GM12878 (cell line): ENCODE results near the gene STK10. TPM values are rescaled to one million over a fixed set of nuclear protein-coding genes. Genes with fewer than 3 reads are reported as not detected.
A peak's percentile ranks its signal among the peaks of the same experiment; 100 is the strongest.

Experiments
- ATAC-seq: fragments of 200-7000 bp; cut with Tn5 transposase; 3 replicates; pipeline ENCODE4 v1.9.1; 2020; ENCODE audit warnings: mild to moderate bottlenecking, moderate library complexity
- BruUV-seq: library from RNA; stranded (reverse); fragments of 400-500 nt; replicated peaks from 2 replicates; lab custom pipeline; 2021; lab: Mats Ljungman, UMichigan
- CTCF ChIA-PET: fragments of 300-600 bp; sonication (Branson Sonifier 250); formaldehyde crosslinking; extraction: SDS; loops from one replicate; lab custom pipeline; 2021; ENCODE audit warnings: inconsistent platforms; lab: Yijun Ruan, JAX
- POLR2A ChIA-PET: fragments of 350-600 bp; formaldehyde crosslinking; extraction: SDS; loops from one replicate; lab custom pipeline; 2021; ENCODE audit warnings: inconsistent platforms; lab: Charles Lee
- RAD21 ChIA-PET: fragments of 300-600 bp; sonication (Branson Sonifier 250); formaldehyde crosslinking; loops from one replicate; lab custom pipeline; 2023; ENCODE audit warnings: antibody characterized with exemption; ENCODE audit not compliant: unreplicated experiment; lab: Charles Lee
- SMC1A ChIA-PET: fragments of 300-600 bp; sonication (Branson Sonifier 250); formaldehyde crosslinking; loops from one replicate; lab custom pipeline; 2023; ENCODE audit not compliant: unreplicated experiment, uncharacterized antibody; lab: Charles Lee
- DNase-seq: peaks from one replicate; pipeline ENCODE4 v3.0.0-alpha.2; 2011; ENCODE audit warnings: low read depth, low spot score
- FAIRE-seq: peaks from 3 replicates; lab custom pipeline; 2011; peaks lifted over from hg19 to GRCh38; lab: Jason Lieb, UNC
- H2AFZ ChIP-seq: 2 replicates; pipeline ENCODE4 v1.6.0; 2011; ENCODE audit warnings: low read depth, low read length, control low read depth; ENCODE audit not compliant: control insufficient read depth
- H3K27ac ChIP-seq: 2 replicates; pipeline ENCODE4 v1.5.1; 2011; ENCODE audit warnings: control low read depth; ENCODE audit not compliant: control insufficient read depth, insufficient read depth
- H3K27me3 ChIP-seq, 2 experiments: replicated peaks in 1 of 2; 2 replicates each; pipeline versions ENCODE4 v1.6.0 to v1.6.1; 2011; ENCODE audit warnings: low read length in 1 of 2; ENCODE audit not compliant: control insufficient read depth in 2 of 2, insufficient read depth in 2 of 2
- H3K36me3 ChIP-seq, 2 experiments: 2 replicates each; pipeline ENCODE4 v1.5.1; 2011; ENCODE audit warnings: low read length in 1 of 2; ENCODE audit not compliant: control insufficient read depth in 2 of 2, insufficient read depth in 2 of 2
- H3K4me1 ChIP-seq: 2 replicates; pipeline ENCODE4 v1.6.1; 2011; ENCODE audit warnings: mild to moderate bottlenecking, low read length, moderate library complexity, mixed read lengths; ENCODE audit not compliant: control insufficient read depth, insufficient read depth
- H3K4me2 ChIP-seq: 2 replicates; pipeline ENCODE4 v1.6.0; 2011; ENCODE audit warnings: control low read depth; ENCODE audit not compliant: control insufficient read depth, insufficient read depth
- H3K4me3 ChIP-seq: fragments of 200-600 bp; sonication (generic); 2 replicates; pipeline ENCODE4 v1.5.1; 2016
- H3K79me2 ChIP-seq: 2 replicates; pipeline ENCODE4 v1.6.0; 2011; ENCODE audit warnings: low read length; ENCODE audit not compliant: control insufficient read depth, insufficient read depth
- H3K9ac ChIP-seq: 2 replicates; pipeline ENCODE4 v1.8.0; 2011; ENCODE audit warnings: low read length, control low read depth, mixed read lengths; ENCODE audit not compliant: control insufficient read depth, insufficient read depth
- H3K9me3 ChIP-seq: replicated peaks from 3 replicates; pipeline ENCODE4 v1.5.1; 2011; ENCODE audit warnings: mild to moderate bottlenecking, low read length; ENCODE audit not compliant: control insufficient read depth, insufficient read depth
- H4K20me1 ChIP-seq: 2 replicates; pipeline ENCODE4 v1.6.0; 2011; ENCODE audit not compliant: control insufficient read depth, insufficient read depth
- ATF7 ChIP-seq: fragments of 450-650 bp; IDR thresholded peaks from 2 replicates; pipeline ENCODE4 v1.6.1; 2016; ENCODE audit warnings: low read depth, mild to moderate bottlenecking
- CBX3 ChIP-seq: fragments of 200-600 bp; sonication (generic); IDR thresholded peaks from 2 replicates; pipeline ENCODE4 v1.6.1; 2016; ENCODE audit warnings: low read depth, borderline replicate concordance
- CHD1 ChIP-seq: IDR thresholded peaks from 2 replicates; pipeline ENCODE4 v1.6.1; 2012; ENCODE audit warnings: low read depth, low read length, improper control_type of control experiment
- E2F4 ChIP-seq: IDR thresholded peaks from 2 replicates; pipeline ENCODE4 v1.6.1; 2012; ENCODE audit warnings: low read depth, low read length, improper control_type of control experiment
- FOXK2 ChIP-seq: fragments of 450-650 bp; IDR thresholded peaks from 2 replicates; pipeline ENCODE4 v1.6.1; 2017; ENCODE audit warnings: mild to moderate bottlenecking, moderate library complexity
- GABPA ChIP-seq: IDR thresholded peaks from 2 replicates; pipeline ENCODE4 v1.6.1; 2014; ENCODE audit warnings: antibody characterized with exemption, low read depth, mild to moderate bottlenecking, inconsistent platforms
- IKZF1 ChIP-seq: fragments of 450-650 bp; conservative IDR thresholded peaks from 2 replicates; pipeline ENCODE4 v1.6.1; 2017; ENCODE audit warnings: antibody characterized with exemption, mild to moderate bottlenecking
- KAT2A ChIP-seq: conservative IDR thresholded peaks from 2 replicates; pipeline ENCODE4 v1.6.1; 2011; ENCODE audit warnings: low read depth, low read length; ENCODE audit not compliant: control insufficient read depth
- MLLT1 ChIP-seq: fragments of 450-650 bp; IDR thresholded peaks from 2 replicates; pipeline ENCODE4 v1.6.1; 2016; ENCODE audit warnings: mild to moderate bottlenecking
- MYB ChIP-seq: fragments of 150-350 bp; IDR thresholded peaks from 2 replicates; pipeline ENCODE4 v1.6.1; 2014; ENCODE audit warnings: mild to moderate bottlenecking, low read depth, low read length, borderline replicate concordance
- RUNX3 ChIP-seq: IDR thresholded peaks from 2 replicates; pipeline ENCODE4 v1.6.1; 2012; ENCODE audit warnings: low read length, inconsistent platforms
- STAT1 ChIP-seq: fragments of 450-650 bp; conservative IDR thresholded peaks from 2 replicates; pipeline ENCODE4 v1.6.1; 2014; ENCODE audit warnings: antibody characterized with exemption, mild to moderate bottlenecking
- WGBS: methylation state at CpG from one replicate; pipeline ENCODE4 v1.1.6; 2016; ENCODE audit warnings: low lambda C conversion rate; ENCODE audit not compliant: insufficient replicate concordance, insufficient coverage; ENCODE audit errors: missing lambda C conversion rate; 5-methylcytosine and 5-hydroxymethylcytosine counted together
- in situ Hi-C: fragments of 300-500 bp; cut with MboI; formaldehyde crosslinking; loops from 9 replicates; pipeline ENCODE4 v1.14.3; 2018; ENCODE audit warnings: mixed read lengths
- intact Hi-C: fragments of 100-400 bp; cut with micrococcal nuclease; formaldehyde crosslinking; loops from one replicate; pipeline ENCODE4 v1.14.2; 2022; ENCODE audit not compliant: unreplicated experiment
- polyA plus RNA-seq, 11 experiments: library from polyadenylated mRNA; depleted of rRNA in 4 of 11; unstranded in 6 of 11; stranded (reverse) in 5 of 11; fragments of >200 nt; fragmentation: Nextera tagmentation in 4 of 11; fragmentation: Illumina TruSeq in 1 of 11; extraction: Ambion mirVana in 4 of 11; extraction: Trizol in 1 of 11; gene quantifications; 1 replicate in 1 of 11; 2 replicates in 10 of 11; pipeline versions ENCODE4 v1.2.1 to v1.2.3, GENCODE V29; 2011 to 2016; ENCODE audit warnings: inconsistent platforms in 2 of 11, missing spikeins in 2 of 11, low read depth in 1 of 11
- total RNA-seq, 4 experiments: library from RNA; depleted of rRNA in 3 of 4; stranded (reverse); fragments of >200 nt in 3 of 4; fragmentation: Illumina TruSeq in 1 of 4; extraction: Trizol in 1 of 4; gene quantifications; 2 replicates each; pipeline versions ENCODE4 v1.2.1 to v1.2.3, GENCODE V29; 2013 to 2021
- TF ChIP-seq, protein P1 (sequence below): IDR thresholded peaks from 2 replicates; pipeline ENCODE4 v1.6.1; 2011; ENCODE audit warnings: mild to moderate bottlenecking, low read depth, low read length, moderate library complexity; ENCODE audit not compliant: insufficient replicate concordance
- TF ChIP-seq, protein P2 (sequence below): IDR thresholded peaks from 2 replicates; pipeline ENCODE4 v1.6.1; 2012; ENCODE audit warnings: improper control_type of control experiment, low read depth, low read length; ENCODE audit not compliant: insufficient replicate concordance

STK10 gene
- total and polyA plus RNA-seq, 10 of the 15 experiments (the other 5 are each of a cell fraction or from before 2014, with no cell fraction given) = 14.2 to 96.4 (median 50.6) TPM

GRCh38 chr5:172172912-172173563 lies 15.0 kb downstream of the STK10 start:
- ATAC-seq = no peak
- no peak overlapping the region for H2AFZ ChIP-seq
- H4K20me1 ChIP-seq = peaks cover 11% of the 10 kb centered on the region
- ChIA-PET RAD21 (interaction anchor here (0.5 to 9.9 kb wide), 7 partner anchors 9 to 156 kb away, joined by 3 to 158 read pairs (median 5); partner anchors contain the start of gene STK10), SMC1A (interaction anchor here (1.0 to 5.6 kb wide), 6 partner anchors 11 to 120 kb away, joined by 3 to 103 read pairs (median 5); partner anchors contain the start of gene STK10), POLR2A (interaction anchor here (0.7 to 4.7 kb wide), 8 partner anchors 12 to 274 kb away, joined by 3 to 104 read pairs (median 18); partner anchors contain the start of gene STK10), CTCF (interaction anchor here (0.8 to 6.1 kb wide), 3 partner anchors 13 to 67 kb away, joined by 3 to 74 read pairs (median 5); partner anchors contain the start of gene STK10)
- no peaks in the 10 kb centered on the region for H3K27me3 ChIP-seq
- no TSS peak for BruUV-seq
- H3K9me3 ChIP-seq = no peaks in the 10 kb centered on the region
- intact Hi-C loops (no loop called here), in situ Hi-C loops (no loop called here)
- DNase-seq = no peak
- peak overlapping the region; percentile 11; the same call in 1 of the 2 replicates for H3K27ac ChIP-seq
- no peak overlapping the region for H3K9ac ChIP-seq
- no peak overlapping the region for H3K4me2 ChIP-seq
- H3K4me3 ChIP-seq = no peak overlapping the region
- H3K79me2 ChIP-seq = peaks cover 91% of the 10 kb centered on the region
- H3K4me1 ChIP-seq = peaks cover 44% of the 10 kb centered on the region
- 69% methylated on average over 9 of the region's 12 CpGs for WGBS
- peaks cover 14 to 27% of the 10 kb centered on the region in 2 experiments; a peak in 3 of 4 replicates for H3K36me3 ChIP-seq
- FAIRE-seq = no peak
- no peak for TF ChIP-seq KAT2A
- TF ChIP-seq CBX3 = no peak
- no peak for TF ChIP-seq IKZF1
- TF ChIP-seq FOXK2 = no peak
- no peak for TF ChIP-seq E2F4
- no peak for TF ChIP-seq ATF7
- no peak for TF ChIP-seq GABPA
- no peak for TF ChIP-seq RUNX3
- no peak for TF ChIP-seq MYB
- TF ChIP-seq STAT1 = no peak
- TF ChIP-seq, protein P1, sequence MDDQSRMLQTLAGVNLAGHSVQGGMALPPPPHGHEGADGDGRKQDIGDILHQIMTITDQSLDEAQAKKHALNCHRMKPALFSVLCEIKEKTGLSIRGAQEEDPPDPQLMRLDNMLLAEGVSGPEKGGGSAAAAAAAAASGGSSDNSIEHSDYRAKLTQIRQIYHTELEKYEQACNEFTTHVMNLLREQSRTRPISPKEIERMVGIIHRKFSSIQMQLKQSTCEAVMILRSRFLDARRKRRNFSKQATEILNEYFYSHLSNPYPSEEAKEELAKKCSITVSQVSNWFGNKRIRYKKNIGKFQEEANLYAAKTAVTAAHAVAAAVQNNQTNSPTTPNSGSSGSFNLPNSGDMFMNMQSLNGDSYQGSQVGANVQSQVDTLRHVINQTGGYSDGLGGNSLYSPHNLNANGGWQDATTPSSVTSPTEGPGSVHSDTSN = no peak
- TF ChIP-seq, protein P2, sequence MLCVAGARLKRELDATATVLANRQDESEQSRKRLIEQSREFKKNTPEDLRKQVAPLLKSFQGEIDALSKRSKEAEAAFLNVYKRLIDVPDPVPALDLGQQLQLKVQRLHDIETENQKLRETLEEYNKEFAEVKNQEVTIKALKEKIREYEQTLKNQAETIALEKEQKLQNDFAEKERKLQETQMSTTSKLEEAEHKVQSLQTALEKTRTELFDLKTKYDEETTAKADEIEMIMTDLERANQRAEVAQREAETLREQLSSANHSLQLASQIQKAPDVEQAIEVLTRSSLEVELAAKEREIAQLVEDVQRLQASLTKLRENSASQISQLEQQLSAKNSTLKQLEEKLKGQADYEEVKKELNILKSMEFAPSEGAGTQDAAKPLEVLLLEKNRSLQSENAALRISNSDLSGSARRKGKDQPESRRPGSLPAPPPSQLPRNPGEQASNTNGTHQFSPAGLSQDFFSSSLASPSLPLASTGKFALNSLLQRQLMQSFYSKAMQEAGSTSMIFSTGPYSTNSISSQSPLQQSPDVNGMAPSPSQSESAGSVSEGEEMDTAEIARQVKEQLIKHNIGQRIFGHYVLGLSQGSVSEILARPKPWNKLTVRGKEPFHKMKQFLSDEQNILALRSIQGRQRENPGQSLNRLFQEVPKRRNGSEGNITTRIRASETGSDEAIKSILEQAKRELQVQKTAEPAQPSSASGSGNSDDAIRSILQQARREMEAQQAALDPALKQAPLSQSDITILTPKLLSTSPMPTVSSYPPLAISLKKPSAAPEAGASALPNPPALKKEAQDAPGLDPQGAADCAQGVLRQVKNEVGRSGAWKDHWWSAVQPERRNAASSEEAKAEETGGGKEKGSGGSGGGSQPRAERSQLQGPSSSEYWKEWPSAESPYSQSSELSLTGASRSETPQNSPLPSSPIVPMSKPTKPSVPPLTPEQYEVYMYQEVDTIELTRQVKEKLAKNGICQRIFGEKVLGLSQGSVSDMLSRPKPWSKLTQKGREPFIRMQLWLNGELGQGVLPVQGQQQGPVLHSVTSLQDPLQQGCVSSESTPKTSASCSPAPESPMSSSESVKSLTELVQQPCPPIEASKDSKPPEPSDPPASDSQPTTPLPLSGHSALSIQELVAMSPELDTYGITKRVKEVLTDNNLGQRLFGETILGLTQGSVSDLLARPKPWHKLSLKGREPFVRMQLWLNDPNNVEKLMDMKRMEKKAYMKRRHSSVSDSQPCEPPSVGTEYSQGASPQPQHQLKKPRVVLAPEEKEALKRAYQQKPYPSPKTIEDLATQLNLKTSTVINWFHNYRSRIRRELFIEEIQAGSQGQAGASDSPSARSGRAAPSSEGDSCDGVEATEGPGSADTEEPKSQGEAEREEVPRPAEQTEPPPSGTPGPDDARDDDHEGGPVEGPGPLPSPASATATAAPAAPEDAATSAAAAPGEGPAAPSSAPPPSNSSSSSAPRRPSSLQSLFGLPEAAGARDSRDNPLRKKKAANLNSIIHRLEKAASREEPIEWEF = no peak
- no peak for TF ChIP-seq CHD1
- no peak for TF ChIP-seq MLLT1
- TF ChIP-seq, all 136 proteins: peak for 0
